Stimulated activated CD8-positive, alpha-beta memory T cell treated with anti-CD3 and anti-CD28 coated beads, Interleukin-12 subunit alpha, Interleukin-12 subunit beta, amount 100 ng/mL, for 4 hours (primary cell): ENCODE results near the gene MYH9.
"Not testable (repeated sequence)": the region's sequence is repeated elsewhere in the genome, so short reads cannot be mapped to it uniquely, and the experiment has no call there.

Experiments used
- DNase-seq: peaks from one replicate; pipeline ENCODE4 v3.0.0-alpha.2; 2020; ENCODE audit warnings: low read depth

The MYH9 gene

GRCh38 chr22:36387959-36388726 lies at the start of gene MYH9:
TSS of gene MYH9 (minus strand) at chr22:36387967. CDS start at chr22:36349236, 38,731 bp downstream.
- DNase-seq: peak; percentile 98

DNA sequence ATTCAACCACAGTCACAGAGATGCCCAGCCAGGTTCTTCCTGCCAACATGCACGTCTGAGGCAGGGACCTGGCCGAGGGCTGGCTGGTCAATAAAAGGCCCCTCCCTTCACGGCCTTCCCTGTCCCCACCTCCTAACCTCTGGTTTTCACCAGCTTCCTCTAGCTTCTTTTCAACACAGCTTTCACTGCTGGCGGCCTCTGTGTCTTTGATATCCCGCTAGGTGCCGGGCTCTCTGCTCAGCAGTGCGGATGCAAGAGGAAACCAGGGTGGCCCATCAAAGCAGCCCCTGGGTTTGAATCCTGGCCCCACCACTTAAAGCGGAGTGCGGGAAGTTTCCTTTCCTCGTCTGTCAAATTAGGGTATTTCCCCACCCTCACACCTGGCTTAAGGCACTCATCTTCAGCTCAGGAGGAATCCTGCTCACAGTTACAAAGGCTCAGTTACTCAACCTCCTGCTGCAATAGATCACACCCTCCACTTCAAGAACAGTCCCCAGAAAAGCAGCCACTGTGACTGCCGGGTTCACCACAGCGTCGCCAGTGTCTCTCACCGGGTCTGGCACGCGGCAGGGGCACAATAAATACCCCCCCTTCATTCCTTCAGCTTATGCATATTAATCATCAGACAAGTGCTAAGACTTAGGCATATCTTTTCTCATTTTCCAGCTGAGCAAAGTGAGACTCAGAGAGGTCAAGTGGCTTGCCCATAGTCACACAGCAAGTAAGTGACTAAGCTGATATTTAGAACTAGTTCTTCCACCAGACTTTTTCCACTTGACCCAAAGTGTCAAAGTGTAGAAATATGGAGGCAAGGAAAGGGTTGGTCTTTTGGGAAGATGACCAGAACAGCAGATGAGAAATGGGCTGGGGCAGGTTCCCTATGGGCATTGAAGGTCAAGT lies 48.0 kb upstream of the MYH9 start:
- peak; percentile 60 for DNase-seq

DNA sequence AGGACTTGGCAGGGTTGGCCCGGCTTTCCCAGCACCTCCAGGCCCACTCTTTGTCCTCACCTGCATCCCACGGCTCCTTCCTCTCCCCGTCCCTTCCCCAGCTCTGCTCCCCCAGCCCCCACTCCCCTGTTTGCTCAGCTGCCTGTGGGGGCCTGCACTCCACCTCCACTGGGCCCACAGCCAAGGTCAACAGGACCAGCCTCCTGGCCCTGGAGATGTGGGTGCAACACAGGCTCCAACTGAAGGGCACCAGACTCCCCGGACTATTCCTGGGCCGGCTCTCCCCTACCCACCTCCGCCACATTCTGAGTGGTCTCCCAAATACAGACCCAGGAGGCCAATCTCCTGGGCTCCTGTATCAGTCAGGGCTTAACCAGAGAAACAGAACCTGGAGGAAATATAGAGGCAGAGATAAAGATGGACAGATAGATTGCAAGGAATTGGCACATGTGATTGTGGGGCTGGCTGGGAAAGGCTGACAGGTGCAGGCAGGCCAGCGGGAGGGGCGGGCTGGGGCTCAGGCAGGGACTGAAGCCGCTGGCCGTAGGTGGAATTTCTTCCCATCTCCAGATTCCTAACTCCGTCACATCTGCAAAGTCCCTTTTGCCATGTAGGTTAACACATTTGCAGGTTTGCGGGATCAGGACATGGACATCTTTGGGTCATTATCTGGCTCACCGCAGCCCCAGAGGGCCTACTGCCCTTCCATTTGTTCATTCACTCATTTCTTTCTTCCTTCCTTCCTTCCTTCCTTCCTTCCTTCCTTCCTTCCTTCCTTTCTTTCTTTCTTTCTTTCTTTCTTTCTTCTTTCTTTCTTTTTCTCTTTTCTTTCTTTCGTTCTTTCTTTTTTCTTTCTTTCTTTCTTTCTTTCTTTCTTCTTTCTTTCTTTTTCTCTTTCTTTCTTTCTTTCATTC lies 45.8 kb upstream of the MYH9 start:
- DNase-seq: no peak

GRCh38 chr22:36432592-36433317 lies 45.0 kb upstream of the MYH9 start:
- no peak for DNase-seq

DNA sequence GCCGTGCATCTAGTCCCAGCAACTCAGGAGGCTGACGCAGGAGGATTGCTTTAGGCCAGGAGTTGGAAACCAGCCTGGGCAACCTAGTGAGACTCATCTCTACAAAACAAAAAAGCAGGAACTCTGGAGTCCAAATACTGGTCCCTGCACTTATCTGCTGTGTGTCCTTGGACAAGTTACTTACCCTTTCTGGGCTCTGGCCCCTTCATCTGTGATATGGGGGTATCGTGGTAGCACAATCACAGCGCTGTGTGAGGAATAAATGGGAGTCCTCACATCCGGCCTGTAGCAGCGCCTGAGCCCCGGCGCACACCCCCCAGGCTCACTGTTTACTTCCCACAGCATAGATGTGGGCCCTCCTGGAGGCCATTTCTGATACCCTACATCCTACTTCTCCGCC lies 44.2 kb upstream of the MYH9 start:
- DNase-seq: no peak

DNA sequence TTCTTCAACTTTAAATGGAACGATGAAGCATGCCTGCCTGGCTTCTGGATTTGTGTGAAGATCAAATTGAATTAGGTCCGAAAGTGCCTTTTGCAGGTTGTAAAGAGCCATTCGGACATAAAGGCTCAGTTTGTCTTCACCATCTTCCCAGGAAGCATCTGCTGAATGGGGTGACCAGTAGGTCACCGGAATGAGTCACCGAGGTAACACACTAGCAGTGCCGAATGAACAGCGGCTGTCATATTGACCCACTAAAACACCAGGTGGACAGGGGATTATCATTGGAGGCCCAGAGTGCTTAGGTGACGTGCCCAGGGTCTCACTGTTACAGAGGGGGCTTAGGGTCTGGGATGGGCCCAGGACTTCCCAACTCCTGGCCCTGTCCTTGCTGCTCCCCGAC lies 43.1 kb upstream of the MYH9 start:
- DNase-seq: no peak

GRCh38 chr22:36427952-36428351 lies 40.2 kb upstream of the MYH9 start:
- not testable (repeated sequence) for DNase-seq

DNA sequence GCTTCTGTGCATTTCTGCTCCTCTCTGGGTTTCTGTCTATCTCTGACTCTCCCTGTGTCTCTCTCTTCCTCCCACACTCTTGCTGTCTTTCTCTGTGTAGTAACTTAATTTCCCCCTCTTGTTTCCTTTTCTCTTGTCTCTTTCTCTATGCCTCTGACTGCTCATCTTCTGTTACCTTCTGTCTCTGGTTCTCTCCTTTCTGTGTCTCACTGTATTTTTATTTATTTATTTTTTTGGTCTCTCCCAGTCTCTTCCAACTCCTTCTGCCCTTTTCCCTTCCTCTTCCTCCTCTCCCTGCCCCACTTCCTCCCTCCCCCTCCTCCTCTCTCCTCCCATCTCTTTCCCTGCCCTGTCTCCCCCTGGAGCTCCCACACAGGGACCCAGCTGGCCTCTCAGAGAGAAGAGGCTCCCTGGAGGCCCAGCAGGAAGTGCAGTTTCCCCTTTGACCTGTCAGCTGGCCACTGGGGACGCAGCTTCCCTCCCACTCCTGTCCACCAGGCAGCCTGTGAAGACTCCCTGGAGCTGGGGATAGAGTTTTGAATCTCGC lies 38.3 kb upstream of the MYH9 start:
- DNase-seq: no peak

DNA sequence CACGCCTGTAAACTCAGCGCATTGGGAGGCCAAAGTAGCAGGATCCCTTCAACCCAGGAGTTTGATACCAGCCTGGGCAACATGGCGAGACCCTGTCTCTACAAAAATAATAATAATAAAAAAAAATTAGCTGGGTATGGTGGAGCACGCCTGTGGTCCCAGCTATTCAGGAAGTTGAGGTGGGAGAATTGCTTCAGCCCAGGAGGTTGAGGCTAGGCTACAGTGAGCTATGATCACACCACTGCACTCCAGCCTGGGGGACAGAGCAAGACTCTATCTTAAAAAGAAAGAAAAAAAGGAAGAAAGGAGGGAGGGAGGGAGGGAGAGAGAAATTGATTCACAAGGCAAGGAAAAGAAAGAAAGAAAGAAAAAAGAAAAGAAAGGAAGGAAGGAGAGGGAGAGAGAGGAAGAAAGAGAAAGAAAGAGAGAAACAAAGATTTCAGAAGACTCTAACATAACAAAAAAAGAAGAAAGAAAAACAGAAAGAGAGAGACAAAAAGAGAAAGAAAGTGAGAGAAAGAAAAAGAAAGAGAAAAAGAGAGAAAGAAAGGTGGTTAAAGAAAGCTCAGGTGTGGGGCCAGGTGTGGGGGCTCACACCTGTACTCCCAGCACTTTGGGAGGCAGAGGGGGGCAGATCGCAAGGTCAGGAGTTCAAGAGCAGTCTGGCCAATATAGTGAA lies 37.3 kb upstream of the MYH9 start:
- no peak for DNase-seq

GRCh38 chr22:36424466-36424865 lies 36.7 kb upstream of the MYH9 start:
- DNase-seq: not testable (repeated sequence)

DNA sequence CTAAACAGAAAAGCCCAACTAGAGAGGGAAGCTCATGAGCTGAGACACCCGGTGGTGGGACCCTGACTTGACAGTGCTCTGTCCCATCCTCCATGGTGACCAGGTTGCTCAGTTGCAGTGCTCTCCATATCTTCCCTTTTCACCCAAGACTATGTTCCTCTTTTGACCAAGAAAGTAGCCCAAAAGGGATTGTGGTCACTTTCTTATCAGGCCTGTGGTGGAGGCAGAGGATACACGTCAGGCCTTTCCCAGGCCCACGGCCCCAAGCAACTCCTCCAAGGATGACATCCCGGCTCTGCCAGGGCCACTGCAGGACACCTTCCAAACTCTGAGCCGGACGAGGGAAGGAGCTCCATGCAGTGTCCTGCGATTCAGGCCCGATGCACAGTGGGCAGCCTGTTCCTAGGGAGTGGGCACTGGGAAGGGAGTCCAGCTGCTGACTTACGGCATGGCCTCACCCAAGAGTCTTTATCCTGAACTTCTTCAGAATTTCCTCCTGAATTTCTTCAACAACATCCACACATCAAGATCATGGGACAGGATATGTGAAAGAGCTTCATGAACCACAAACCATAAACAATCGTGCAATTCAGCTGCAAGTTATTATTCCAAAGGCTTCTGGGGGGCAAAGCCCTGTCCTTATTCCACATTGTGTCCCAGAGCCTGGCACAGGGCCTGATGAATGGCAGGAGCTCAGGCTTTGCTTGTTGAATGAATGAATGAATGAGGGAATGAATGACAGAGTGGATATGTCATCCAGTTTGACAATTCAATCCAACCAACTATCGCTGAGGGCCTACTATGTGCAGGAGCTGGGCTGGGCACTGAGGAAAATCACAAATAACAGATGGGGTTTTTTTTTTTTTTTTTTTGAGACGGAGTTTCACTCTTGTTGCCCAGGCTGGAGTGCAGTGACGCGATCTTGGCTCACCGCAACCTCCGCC lies 36.0 kb upstream of the MYH9 start:
- no peak for DNase-seq

- no peak for DNase-seq
Measured at GRCh38 chr22:36422287-36423014, 34.7 kb upstream of the MYH9 start.

GRCh38 chr22:36419912-36420882 lies 32.4 kb upstream of the MYH9 start:
- DNase-seq: no peak

- no peak for DNase-seq
Measured at GRCh38 chr22:36419177-36419911, 31.6 kb upstream of the MYH9 start.

- no peak for DNase-seq
Measured at GRCh38 chr22:36417281-36417686, 29.5 kb upstream of the MYH9 start.

DNA sequence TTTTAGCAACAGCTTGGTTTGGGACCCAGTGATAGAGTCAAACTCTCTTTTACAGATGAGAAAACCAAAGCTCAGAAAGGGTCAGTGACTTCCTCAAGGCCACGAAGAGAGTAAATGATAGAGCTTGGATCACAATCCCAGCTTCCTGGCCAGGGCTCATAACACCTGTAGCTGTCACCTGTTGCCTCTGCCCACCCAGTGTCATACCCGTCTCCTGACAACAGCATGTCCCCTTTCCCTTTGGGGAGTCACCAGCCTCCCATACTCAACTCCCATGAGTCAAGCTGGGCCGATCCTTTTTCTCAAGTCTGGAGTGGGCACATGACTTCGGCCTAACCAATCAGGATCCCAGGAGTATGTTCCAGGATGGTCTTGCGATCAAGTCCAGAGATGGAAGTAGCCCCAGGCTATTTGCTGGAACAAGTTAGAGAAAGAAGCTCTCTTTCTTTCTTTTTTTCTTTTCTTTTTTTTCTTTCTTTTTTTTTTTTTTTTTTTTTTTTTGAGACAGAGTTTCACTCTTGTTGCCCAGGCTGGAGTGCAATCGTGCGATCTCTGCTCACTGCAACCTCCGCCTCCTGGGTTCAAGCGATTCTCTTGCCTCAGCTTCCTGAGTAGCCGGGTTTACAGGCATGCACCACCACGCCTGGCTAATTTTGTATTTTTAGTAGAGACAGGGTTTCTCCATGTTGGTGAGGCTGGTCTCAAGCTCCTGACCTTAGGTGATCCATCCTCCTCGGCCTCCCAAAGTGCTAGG lies 27.8 kb upstream of the MYH9 start:
- no peak for DNase-seq
